ENCODE results near the gene DNAH1. TPM values are rescaled to one million over a fixed set of nuclear protein-coding genes. Genes with fewer than 3 reads are reported as not detected.
A peak's percentile ranks its signal among the peaks of the same experiment; 100 is the strongest.

The DNAH1 gene
- total and polyA plus RNA-seq, 2 of the 13 experiments (the other 11 are each of a cell fraction or from before 2014, with no cell fraction given), result 0.64 to 3.5 TPM

- peaks cover 66% of the 10 kb centered on the region for H3K4me1 ChIP-seq (ENCODE audit: insufficient read depth, low read length)
- WGBS (ENCODE audit: low lambda C conversion rate), result 90% methylated on average over 5 of the region's 6 CpGs
- no peaks in the 10 kb centered on the region for H3K9me3 ChIP-seq (ENCODE audit: low read length)
- peak; percentile 36; a peak in 2 of 4 replicates for TF ChIP-seq MAFK (conservative IDR thresholded peaks at IDR 0.05 in 1 of 2, IDR thresholded peaks at IDR 0.05 in 1 of 2; ENCODE audit: low read length in 2 of 2)
- TF ChIP-seq ZNF83 (CRISPR knock-in tag; IDR thresholded peaks at IDR 0.05; ENCODE audit: borderline replicate concordance), result no peak
- H3K4me3 ChIP-seq (replicated peaks in 1 of 3; ENCODE audit: insufficient read depth in 1 of 3, low read depth in 2 of 3, low read length in 3 of 3), result no peak overlapping the region
- intact Hi-C loops (cut with micrococcal nuclease; ENCODE audit: unreplicated experiment), result no loop called here
- CTCF ChIA-PET (ENCODE audit: low intra/inter-chr PET ratio, low total read pairs), result no interaction called here
- no peak for ATAC-seq
- in situ Hi-C loops (cut with HindIII; ENCODE audit: extremely low pct_ligation_motif_present, low pct_unique_long_range_greater_than_20kb), result no loop called here
- no peak overlapping the region for H3K9ac ChIP-seq (ENCODE audit: insufficient read depth, low read depth, low read length)
- H3K27me3 ChIP-seq (ENCODE audit: control insufficient read depth in 1 of 2, insufficient read depth in 2 of 2, low read length in 2 of 2), result no peaks in the 10 kb centered on the region
- FAIRE-seq, result no peak
- BruUV-seq (replicated peaks), result no TSS peak
- H3K27ac ChIP-seq (ENCODE audit: extremely low read length, insufficient read depth, low read length), result no peak overlapping the region
- no peak overlapping the region for H3K4me2 ChIP-seq (ENCODE audit: low read depth, low read length)
- POLR2A ChIA-PET, result interaction anchor here (1.0 to 1.4 kb wide), 3 partner anchors 11 to 142 kb away, joined by 3 to 4 read pairs (median 4); no protein-coding TSS in a partner anchor
- H4K20me1 ChIP-seq (ENCODE audit: insufficient read depth, low read length), result no peaks in the 10 kb centered on the region
- H3K36me3 ChIP-seq (replicated peaks in 1 of 2; ENCODE audit: control insufficient read depth in 1 of 2, insufficient read depth in 2 of 2, low read length in 2 of 2), result no peaks in the 10 kb centered on the region
- no peak for DNase-seq (ENCODE audit: low spot score)
- H2AFZ ChIP-seq (ENCODE audit: low read length), result no peak overlapping the region
- no peaks in the 10 kb centered on the region for H3K79me2 ChIP-seq (ENCODE audit: insufficient read depth, low read length)
These were observed 116.1 kb downstream of the DNAH1 start for GRCh38 chr3:52432225-52432624.

GRCh38 chr3:52432691-52433141 lies 116.6 kb downstream of the DNAH1 start:
- DNase-seq (ENCODE audit: low spot score) (no peak), FAIRE-seq (no peak), ATAC-seq (no peak)
- H3K4me2 ChIP-seq (ENCODE audit: low read depth, low read length), result no peak overlapping the region
- ChIA-PET POLR2A (interaction anchor here (1.0 to 1.4 kb wide), 2 partner anchors 11 to 143 kb away, joined by 3 to 4 read pairs; no protein-coding TSS in a partner anchor), CTCF (ENCODE audit: low intra/inter-chr PET ratio, low total read pairs) (no interaction called here)
- no peak overlapping the region for H2AFZ ChIP-seq (ENCODE audit: low read length)
- no peak overlapping the region for H3K27ac ChIP-seq (ENCODE audit: extremely low read length, insufficient read depth, low read length)
- intact Hi-C loops (cut with micrococcal nuclease; ENCODE audit: unreplicated experiment), result no loop called here
- no peaks in the 10 kb centered on the region for H3K79me2 ChIP-seq (ENCODE audit: insufficient read depth, low read length)
- TF ChIP-seq ZNF747 (CRISPR knock-in tag; IDR thresholded peaks at IDR 0.05; ENCODE audit: borderline replicate concordance) (no peak), ZNF136 (CRISPR knock-in tag; IDR thresholded peaks at IDR 0.05; ENCODE audit: low read depth) (no peak), CCAR2 (optimal IDR thresholded peaks at IDR 0.05; ENCODE audit: low read depth, low read length) (no peak), ZNF274 (CRISPR knock-in tag; IDR thresholded peaks at IDR 0.05) (no peak), HOXA9 (CRISPR knock-in tag; IDR thresholded peaks at IDR 0.05; ENCODE audit: borderline replicate concordance) (no peak), DNMT3B (CRISPR knock-in tag; conservative IDR thresholded peaks at IDR 0.05) (no peak), FOXC1 (CRISPR knock-in tag; IDR thresholded peaks at IDR 0.05; ENCODE audit: borderline replicate concordance) (no peak), ZNF143 (CRISPR knock-in tag; IDR thresholded peaks at IDR 0.05) (no peak), NFIB (CRISPR knock-in tag; IDR thresholded peaks at IDR 0.05; ENCODE audit: borderline replicate concordance) (no peak), TGIF2 (CRISPR knock-in tag; IDR thresholded peaks at IDR 0.05) (no peak), SAP130 (CRISPR knock-in tag; IDR thresholded peaks at IDR 0.05; ENCODE audit: low read depth) (no peak), PAXIP1 (CRISPR knock-in tag; conservative IDR thresholded peaks at IDR 0.05) (no peak)
- H3K4me3 ChIP-seq (replicated peaks in 1 of 3; ENCODE audit: insufficient read depth in 1 of 3, low read depth in 2 of 3, low read length in 3 of 3), result no peak overlapping the region
- no peaks in the 10 kb centered on the region for H3K27me3 ChIP-seq (ENCODE audit: control insufficient read depth in 1 of 2, insufficient read depth in 2 of 2, low read length in 2 of 2)
- no TSS peak for BruUV-seq (replicated peaks)
- H3K36me3 ChIP-seq (replicated peaks in 1 of 2; ENCODE audit: control insufficient read depth in 1 of 2, insufficient read depth in 2 of 2, low read length in 2 of 2), result peaks cover under 1 to 4% of the 10 kb centered on the region in 2 experiments; a peak in 2 of 5 replicates
- no peak overlapping the region for H3K9ac ChIP-seq (ENCODE audit: insufficient read depth, low read depth, low read length)
- H3K9me3 ChIP-seq (ENCODE audit: low read length), result no peaks in the 10 kb centered on the region
- in situ Hi-C loops (cut with HindIII; ENCODE audit: extremely low pct_ligation_motif_present, low pct_unique_long_range_greater_than_20kb), result no loop called here
- H3K4me1 ChIP-seq (ENCODE audit: insufficient read depth, low read length), result peaks cover 63% of the 10 kb centered on the region
- whole genome bisulfite sequencing (ENCODE audit: low lambda C conversion rate), result 59% methylated on average over 4 of the region's 4 CpGs
- no peaks in the 10 kb centered on the region for H4K20me1 ChIP-seq (ENCODE audit: insufficient read depth, low read length)
